SK-N-SH treated with all-trans-retinoic acid at 6 μM for 48 hours (cell line): ENCODE results near the gene IRF5.

Experiments used
- ARNTL ChIP-seq: fragments of 450-650 bp; formaldehyde crosslinking; IDR thresholded peaks from 2 replicates; pipeline ENCODE4 v1.5.0; 2020; ENCODE audit warnings: low read depth, mild to moderate bottlenecking, moderate library complexity, borderline replicate concordance
- BACH2 ChIP-seq: fragments of 250-450 bp; sonication (Bioruptor Pico); IDR thresholded peaks from 2 replicates; pipeline ENCODE4 v1.9.0; 2021; ENCODE audit warnings: mild to moderate bottlenecking, borderline replicate concordance
- CSDC2 ChIP-seq: fragments of 250-450 bp; sonication (Bioruptor Pico); IDR thresholded peaks from 2 replicates; pipeline ENCODE4 v1.5.0; 2020; ENCODE audit warnings: mild to moderate bottlenecking, moderate library complexity
- GLIS3 ChIP-seq: fragments of 250-450 bp; sonication (Bioruptor Pico); IDR thresholded peaks from 2 replicates; pipeline ENCODE4 v1.5.0; 2020; ENCODE audit warnings: mild to moderate bottlenecking, moderate library complexity
- OSR1 ChIP-seq: fragments of 250-450 bp; sonication (Bioruptor Pico); IDR thresholded peaks from 2 replicates; pipeline ENCODE4 v1.8.0; 2022; ENCODE audit warnings: moderate library complexity, mild to moderate bottlenecking, inconsistent platforms
- PPARA ChIP-seq: fragments of 250-450 bp; sonication (Bioruptor Pico); IDR thresholded peaks from 2 replicates; pipeline ENCODE4 v1.5.0; 2020; ENCODE audit warnings: mild to moderate bottlenecking, borderline replicate concordance
- RARB ChIP-seq: fragments of 250-450 bp; sonication (Bioruptor Pico); IDR thresholded peaks from 2 replicates; pipeline ENCODE4 v1.8.0; 2021; ENCODE audit warnings: mild to moderate bottlenecking, moderate library complexity
- TSHZ2 ChIP-seq: fragments of 250-450 bp; sonication (Bioruptor Pico); IDR thresholded peaks from 2 replicates; pipeline ENCODE4 v1.5.0; 2020; ENCODE audit warnings: mild to moderate bottlenecking, moderate library complexity
- ZFP3 ChIP-seq: fragments of 250-450 bp; sonication (Bioruptor Pico); IDR thresholded peaks from 2 replicates; pipeline ENCODE4 v1.5.0; 2020; ENCODE audit warnings: mild to moderate bottlenecking, moderate library complexity
- ZFP30 ChIP-seq: fragments of 450-650 bp; formaldehyde crosslinking; IDR thresholded peaks from 2 replicates; pipeline ENCODE4 v1.5.0; 2022; ENCODE audit warnings: mild to moderate bottlenecking, moderate library complexity
- ZNF70 ChIP-seq: fragments of 450-650 bp; formaldehyde crosslinking; IDR thresholded peaks from 2 replicates; pipeline ENCODE4 v1.5.0; 2020; ENCODE audit warnings: mild to moderate bottlenecking, moderate library complexity
- ZNF8 ChIP-seq: fragments of 450-650 bp; formaldehyde crosslinking; IDR thresholded peaks from 2 replicates; pipeline ENCODE4 v1.5.0; 2020; ENCODE audit warnings: mild to moderate bottlenecking, moderate library complexity
- TF ChIP-seq, protein P1 (sequence below): fragments of 250-450 bp; sonication (Bioruptor Pico); IDR thresholded peaks from 2 replicates; pipeline ENCODE4 v1.5.1; 2020; ENCODE audit warnings: low read depth, mild to moderate bottlenecking, moderate library complexity

- TF ChIP-seq RARB (CRISPR knock-in tag) (no peak), BACH2 (no peak), ZNF70 (CRISPR knock-in tag) (no peak), TSHZ2 (CRISPR knock-in tag) (no peak), GLIS3 (CRISPR knock-in tag) (no peak), CSDC2 (CRISPR knock-in tag) (no peak), ARNTL (CRISPR knock-in tag) (no peak), ZFP30 (no peak), OSR1 (CRISPR knock-in tag) (no peak), PPARA (CRISPR knock-in tag) (no peak), ZNF8 (CRISPR knock-in tag) (no peak), ZFP3 (CRISPR knock-in tag) (no peak)
- TF ChIP-seq, protein P1, sequence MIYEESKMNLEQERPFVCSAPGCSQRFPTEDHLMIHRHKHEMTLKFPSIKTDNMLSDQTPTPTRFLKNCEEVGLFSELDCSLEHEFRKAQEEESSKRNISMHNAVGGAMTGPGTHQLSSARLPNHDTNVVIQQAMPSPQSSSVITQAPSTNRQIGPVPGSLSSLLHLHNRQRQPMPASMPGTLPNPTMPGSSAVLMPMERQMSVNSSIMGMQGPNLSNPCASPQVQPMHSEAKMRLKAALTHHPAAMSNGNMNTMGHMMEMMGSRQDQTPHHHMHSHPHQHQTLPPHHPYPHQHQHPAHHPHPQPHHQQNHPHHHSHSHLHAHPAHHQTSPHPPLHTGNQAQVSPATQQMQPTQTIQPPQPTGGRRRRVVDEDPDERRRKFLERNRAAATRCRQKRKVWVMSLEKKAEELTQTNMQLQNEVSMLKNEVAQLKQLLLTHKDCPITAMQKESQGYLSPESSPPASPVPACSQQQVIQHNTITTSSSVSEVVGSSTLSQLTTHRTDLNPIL (CRISPR knock-in tag): no peak
Observed at GRCh38 chr7:128903621-128904361, 33.9 kb upstream of the IRF5 start.
